A673 (cell line): ENCODE measurements around the gene AP3S2. TPM values are rescaled to one million over a fixed set of nuclear protein-coding genes. Genes with fewer than 3 reads are reported as not detected.

Experiments
- BruUV-seq: library from RNA; stranded (reverse); fragments of 400-500 nt; replicated peaks from 2 replicates; lab custom pipeline; 2021; lab: Mats Ljungman, UMichigan
- CTCF ChIA-PET: fragments of 300-600 bp; sonication (Branson Sonifier 250); formaldehyde crosslinking; loops from one replicate; lab custom pipeline; 2022; ENCODE audit warnings: antibody characterized with exemption; lab: Charles Lee
- POLR2A ChIA-PET: fragments of 300-600 bp; sonication (Branson Sonifier 250); formaldehyde crosslinking; loops from one replicate; lab custom pipeline; 2022; ENCODE audit warnings: antibody characterized with exemption; ENCODE audit not compliant: low non-redundant PET; lab: Charles Lee
- DNase-seq: peaks from one replicate; pipeline ENCODE4 v3.0.0-alpha.2; 2015; ENCODE audit warnings: low spot score
- H3K27ac ChIP-seq: fragments of 200-600 bp; sonication (generic); 2 replicates; pipeline ENCODE4 v1.5.1; 2016; ENCODE audit warnings: mixed run types, low read depth, mild to moderate bottlenecking, mixed read lengths, antibody characterized with exemption, low read length; ENCODE audit not compliant: poor library complexity, severe bottlenecking
- H3K27me3 ChIP-seq: fragments of 200-600 bp; sonication (generic); replicated peaks from 2 replicates; pipeline ENCODE4 v1.6.1; 2017; ENCODE audit warnings: mixed run types, low read depth, mild to moderate bottlenecking, mixed read lengths, antibody characterized with exemption, low read length; ENCODE audit not compliant: insufficient read depth, poor library complexity
- H3K36me3 ChIP-seq: fragments of 200-600 bp; sonication (generic); 2 replicates; pipeline ENCODE4 v1.6.1; 2016; ENCODE audit warnings: mixed run types, mild to moderate bottlenecking, mixed read lengths, antibody characterized with exemption, low read length; ENCODE audit not compliant: insufficient read depth, poor library complexity, severe bottlenecking
- H3K4me1 ChIP-seq: fragments of 200-600 bp; sonication (generic); 2 replicates; pipeline ENCODE4 v1.6.1; 2017; ENCODE audit warnings: mixed run types, mild to moderate bottlenecking, mixed read lengths, antibody characterized with exemption, low read length; ENCODE audit not compliant: insufficient read depth, poor library complexity, severe bottlenecking
- H3K4me3 ChIP-seq: fragments of 200-600 bp; sonication (generic); 2 replicates; pipeline ENCODE4 v1.5.1; 2016; ENCODE audit warnings: low read depth, mixed run types, mild to moderate bottlenecking, mixed read lengths, low read length; ENCODE audit not compliant: poor library complexity, severe bottlenecking
- H3K9me3 ChIP-seq: fragments of 200-600 bp; sonication (generic); 2 replicates; pipeline ENCODE4 v1.6.1; 2016; ENCODE audit warnings: mixed run types, low read depth, mild to moderate bottlenecking, mixed read lengths, antibody characterized with exemption, low read length; ENCODE audit not compliant: poor library complexity, severe bottlenecking
- EZH2 ChIP-seq: fragments of 200-600 bp; sonication (generic); IDR thresholded peaks from 2 replicates; pipeline ENCODE4 v1.6.1; 2017; ENCODE audit warnings: borderline replicate concordance, low read depth, mild to moderate bottlenecking, mixed read lengths, antibody characterized with exemption, low read length; ENCODE audit not compliant: poor library complexity, severe bottlenecking
- intact Hi-C: fragments of 100-400 bp; cut with micrococcal nuclease; formaldehyde crosslinking; loops from one replicate; pipeline ENCODE4 v1.10.0; 2022; ENCODE audit not compliant: unreplicated experiment
- total RNA-seq: library from RNA; stranded (reverse); gene quantifications from 2 replicates; pipeline ENCODE4 v1.2.3, GENCODE V29; 2021
- TF ChIP-seq, protein P1 (sequence below): fragments of 300-800, 200-600 bp; sonication (generic); conservative IDR thresholded peaks from 2 replicates; pipeline ENCODE4 v1.5.1; 2017; ENCODE audit warnings: low read depth, mild to moderate bottlenecking, antibody characterized with exemption, low read length, moderate library complexity, mixed read lengths

The AP3S2 gene
- total RNA-seq, 1 experiment from 2014 or later, result 32.0 TPM

- Histone ChIP-seq H3K9me3 (no peaks in the 10 kb centered on the region), H3K4me3 (no peak overlapping the region), H3K36me3 (no peaks in the 10 kb centered on the region), H3K27ac (no peak overlapping the region), H3K27me3 (peaks cover 16% of the 10 kb centered on the region), H3K4me1 (no peaks in the 10 kb centered on the region)
- intact Hi-C loops, result no loop called here
- CTCF ChIA-PET, result no interaction called here
- TF ChIP-seq, protein P1, sequence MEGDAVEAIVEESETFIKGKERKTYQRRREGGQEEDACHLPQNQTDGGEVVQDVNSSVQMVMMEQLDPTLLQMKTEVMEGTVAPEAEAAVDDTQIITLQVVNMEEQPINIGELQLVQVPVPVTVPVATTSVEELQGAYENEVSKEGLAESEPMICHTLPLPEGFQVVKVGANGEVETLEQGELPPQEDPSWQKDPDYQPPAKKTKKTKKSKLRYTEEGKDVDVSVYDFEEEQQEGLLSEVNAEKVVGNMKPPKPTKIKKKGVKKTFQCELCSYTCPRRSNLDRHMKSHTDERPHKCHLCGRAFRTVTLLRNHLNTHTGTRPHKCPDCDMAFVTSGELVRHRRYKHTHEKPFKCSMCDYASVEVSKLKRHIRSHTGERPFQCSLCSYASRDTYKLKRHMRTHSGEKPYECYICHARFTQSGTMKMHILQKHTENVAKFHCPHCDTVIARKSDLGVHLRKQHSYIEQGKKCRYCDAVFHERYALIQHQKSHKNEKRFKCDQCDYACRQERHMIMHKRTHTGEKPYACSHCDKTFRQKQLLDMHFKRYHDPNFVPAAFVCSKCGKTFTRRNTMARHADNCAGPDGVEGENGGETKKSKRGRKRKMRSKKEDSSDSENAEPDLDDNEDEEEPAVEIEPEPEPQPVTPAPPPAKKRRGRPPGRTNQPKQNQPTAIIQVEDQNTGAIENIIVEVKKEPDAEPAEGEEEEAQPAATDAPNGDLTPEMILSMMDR, result no peak
- TF ChIP-seq EZH2, result no peak
- no TSS peak for BruUV-seq
- POLR2A ChIA-PET, result no interaction called here
- no peak for DNase-seq
These were observed 76.0 kb downstream of the AP3S2 start for GRCh38 chr15:89817701-89818280.

DNA sequence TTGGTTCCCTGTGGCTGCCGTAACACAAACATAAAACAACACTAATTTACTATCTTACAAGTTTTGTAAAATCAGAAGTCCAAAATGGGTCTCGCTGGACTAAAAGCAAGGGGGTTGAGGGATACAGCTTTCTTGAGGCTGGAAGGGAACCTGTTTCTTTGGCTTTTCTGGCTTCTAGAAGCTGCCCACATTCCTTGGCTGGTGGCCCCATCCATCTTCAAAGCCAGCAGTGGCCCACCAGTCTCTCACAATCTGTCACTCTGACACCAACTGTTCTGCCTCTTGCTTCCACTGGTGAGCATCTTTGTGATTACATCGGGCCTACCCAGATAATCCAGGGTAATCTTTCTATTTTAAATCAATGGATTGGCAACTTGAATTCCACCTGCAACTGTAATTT lies 78.0 kb downstream of the AP3S2 start:
- POLR2A ChIA-PET, result no interaction called here
- CTCF ChIA-PET, result no interaction called here
- Histone ChIP-seq H3K36me3 (no peaks in the 10 kb centered on the region), H3K27me3 (peaks cover 16% of the 10 kb centered on the region), H3K4me1 (no peaks in the 10 kb centered on the region), H3K4me3 (no peak overlapping the region), H3K9me3 (no peaks in the 10 kb centered on the region), H3K27ac (no peak overlapping the region)
- DNase-seq, result no peak
- intact Hi-C loops, result no loop called here
- no TSS peak for BruUV-seq
- no peak for TF ChIP-seq EZH2

DNA sequence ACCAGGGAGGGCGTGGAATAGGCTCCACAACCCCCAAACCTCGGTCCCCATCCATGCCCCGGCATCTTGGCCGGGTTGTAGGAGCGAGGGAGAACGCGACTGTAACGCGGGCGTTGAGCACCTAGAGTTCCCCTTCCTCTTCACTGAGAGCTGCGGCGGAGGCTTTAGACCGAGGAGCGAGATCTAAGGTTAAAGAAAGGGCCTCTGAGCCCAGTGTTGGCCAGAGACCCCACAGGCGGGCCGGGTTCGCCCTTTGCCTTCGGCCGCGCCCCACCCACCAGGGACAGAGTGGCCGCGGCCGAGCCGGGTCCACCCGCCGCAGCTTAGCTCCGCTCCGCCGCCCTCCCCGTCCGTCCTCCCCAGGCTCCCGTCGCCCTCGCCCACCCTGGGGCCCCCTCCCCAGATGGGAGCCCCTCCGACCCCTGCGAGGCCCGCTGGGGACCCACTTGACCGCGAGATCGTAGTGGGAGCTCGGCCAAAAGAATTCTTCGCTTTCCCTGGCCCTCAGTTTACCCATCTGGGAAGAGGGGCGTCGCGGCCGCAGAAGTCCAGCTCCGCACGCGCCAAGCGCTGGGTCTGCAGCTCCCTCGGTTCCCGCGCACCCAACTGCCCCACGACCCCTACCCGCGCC lies 79.6 kb downstream of the AP3S2 start:
- no peak overlapping the region for H3K27ac ChIP-seq
- DNase-seq, result no peak
- POLR2A ChIA-PET, result no interaction called here
- CTCF ChIA-PET, result no interaction called here
- intact Hi-C loops, result no loop called here
- no peaks in the 10 kb centered on the region for H3K4me1 ChIP-seq
- BruUV-seq, result no TSS peak
- no peaks in the 10 kb centered on the region for H3K9me3 ChIP-seq
- H3K36me3 ChIP-seq, result no peaks in the 10 kb centered on the region
- peaks cover 16% of the 10 kb centered on the region for H3K27me3 ChIP-seq
- no peak for TF ChIP-seq EZH2
- TF ChIP-seq, protein P1, result no peak
- H3K4me3 ChIP-seq, result no peak overlapping the region
